HL-60 (cell line): ENCODE data around the gene PACS1.

Source experiments
- CTCF ChIP-seq: IDR thresholded peaks from one replicate; pipeline ENCODE4 v1.5.1; 2011; ENCODE audit warnings: low read length, control low read depth, inconsistent platforms; ENCODE audit not compliant: insufficient read depth
- POLR2AphosphoS5 ChIP-seq: IDR thresholded peaks from 2 replicates; pipeline ENCODE4 v1.6.1; 2012; ENCODE audit warnings: low read depth
- SPI1 ChIP-seq: IDR thresholded peaks from 2 replicates; pipeline ENCODE4 v1.6.1; 2012; ENCODE audit warnings: low read depth, mild to moderate bottlenecking, borderline replicate concordance

DNA sequence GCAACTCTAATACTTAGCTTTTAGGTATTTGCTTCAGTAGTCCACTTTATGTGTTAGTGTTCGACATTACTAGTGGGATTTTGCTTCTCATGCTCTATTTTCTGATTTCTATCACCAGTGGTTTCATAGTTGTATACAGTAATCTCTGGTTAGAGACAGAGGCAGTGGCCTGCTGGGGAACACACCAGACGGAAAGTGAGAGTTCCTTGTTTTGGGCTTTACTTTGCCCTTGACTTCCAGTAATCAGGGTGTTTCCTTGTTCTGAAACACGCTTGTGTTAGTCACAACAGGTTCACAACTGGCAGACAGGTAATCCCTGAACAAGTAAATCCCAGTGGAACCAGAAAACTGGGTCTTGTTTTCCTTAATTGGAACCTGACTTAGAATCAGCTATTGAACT lies 56.0 kb downstream of the PACS1 start:
- TF ChIP-seq CTCF (no peak), SPI1 (peak; percentile 48; the same call in 1 of the 2 replicates), POLR2AphosphoS5 (no peak; the same call in 1 of the 2 replicates)
